Gastrocnemius medialis (tissue), 4 donors: ENCODE data around the gene ABR. TPM values are rescaled to one million over a fixed set of nuclear protein-coding genes. Genes with fewer than 3 reads are reported as not detected.

Experiments
- ATAC-seq, 2 donors: fragments of 150-250 bp; one replicate each; pipeline ENCODE4 v1.9.1; 2016
- DNase-seq, 2 donors: peaks; one replicate each; pipeline ENCODE4 v3.0.0-alpha.2; 2019
- H3K27ac ChIP-seq, 4 donors: fragments of 200-600 bp; sonication (generic); 1 replicate in 1 of 4; 2 replicates in 3 of 4; pipeline ENCODE4 v1.5.1; 2016 to 2018; ENCODE audit warnings: mild to moderate bottlenecking in 2 of 4, moderate library complexity in 1 of 4
- H3K27me3 ChIP-seq, 3 donors: fragments of 200-600 bp; sonication (generic) in 2 of 3; 1 replicate in 1 of 3; 2 replicates in 2 of 3; pipeline versions ENCODE4 v1.5.1 to v1.6.0; 2016 to 2019; ENCODE audit warnings: mild to moderate bottlenecking in 1 of 3, moderate library complexity in 1 of 3
- H3K36me3 ChIP-seq, 2 donors: fragments of 200-600 bp; sonication (generic) in 1 of 2; one replicate each; pipeline ENCODE4 v1.5.1; 2017 to 2018
- H3K4me1 ChIP-seq, 2 donors: fragments of 200-600 bp; sonication (generic) in 1 of 2; one replicate each; pipeline ENCODE4 v1.5.1; 2016 to 2017; ENCODE audit warnings: mild to moderate bottlenecking in 2 of 2
- H3K4me3 ChIP-seq, 4 donors: fragments of 200-600 bp; sonication (generic) in 3 of 4; 1 replicate in 1 of 4; 2 replicates in 3 of 4; pipeline ENCODE4 v1.5.1; 2016 to 2019; ENCODE audit warnings: mild to moderate bottlenecking in 2 of 4
- H3K9me3 ChIP-seq, 3 donors: fragments of 200-600 bp; sonication (generic) in 2 of 3; 1 replicate in 1 of 3; 2 replicates in 2 of 3; pipeline ENCODE4 v1.5.1; 2016 to 2019
- CTCF ChIP-seq, 5 experiments: fragments of 450-650 bp in 3 of 5; fragments of 200-600 bp in 2 of 5; sonication (generic) in 2 of 5; IDR thresholded peaks in 4 of 5; conservative IDR thresholded peaks in 1 of 5; 1 replicate in 4 of 5; 2 replicates in 1 of 5; pipeline ENCODE4 v1.5.1; 2016 to 2019; ENCODE audit warnings: antibody characterized with exemption in 5 of 5, mild to moderate bottlenecking in 3 of 5, moderate library complexity in 3 of 5
- POLR2A ChIP-seq, 2 donors: fragments of 450-650 bp; IDR thresholded peaks; one replicate each; pipeline ENCODE4 v1.6.1; 2017; ENCODE audit warnings: antibody characterized with exemption in 2 of 2, mild to moderate bottlenecking in 2 of 2, moderate library complexity in 2 of 2
- in situ Hi-C, 4 donors: fragments of 200-750 bp; cut with MboI; loops; one replicate each; pipeline versions ENCODE4 v1.15.0 to v1.8.0; 2017; ENCODE audit warnings: low sequenced_read_pairs in 4 of 4
- intact Hi-C: fragments of 100-400 bp; cut with DNase I; formaldehyde crosslinking; loops from one replicate; pipeline ENCODE4 v1.15.1; 2023; ENCODE audit warnings: low total_unique reads
- total RNA-seq, 4 donors: library from RNA; depleted of rRNA; stranded (reverse); fragments of >200 nt; gene quantifications; one replicate each; pipeline versions ENCODE4 v1.1.0 to v1.2.3, GENCODE V29; 2016

ABR gene
- total RNA-seq, 4 donors from 2014 or later = 9.7 to 15.4 (median 12.8) TPM

- ATAC-seq = peak in 1 of 2 donors; percentile 20
- H3K4me1 ChIP-seq = peaks cover 20 to 26% of the 10 kb centered on the region in 2 donors
- H3K9me3 ChIP-seq = no peaks in the 10 kb centered on the region
- no peaks in the 10 kb centered on the region for H3K36me3 ChIP-seq
- H3K4me3 ChIP-seq = no peak overlapping the region
- peak in 1 of 2 donors; percentile 48 for DNase-seq
- H3K27me3 ChIP-seq = no peaks in the 10 kb centered on the region
- peak overlapping the region; percentile 87 to 91 (median 88) for H3K27ac ChIP-seq
- TF ChIP-seq CTCF (IDR thresholded peaks at IDR 0.05 in 4 of 5, conservative IDR thresholded peaks at IDR 0.05 in 1 of 5) (no peak), POLR2A (IDR thresholded peaks at IDR 0.05) (no peak)
- in situ Hi-C loops (no loop called here), intact Hi-C loops (loop anchor here (1.0 kb wide), 1 partner anchor 57 kb away; no protein-coding TSS in a partner anchor)
Measured at GRCh38 chr17:958712-959451, 220.9 kb downstream of the ABR start.

GRCh38 chr17:957856-958421 is 221.8 kb downstream of the ABR start:
- ATAC-seq = peak; percentile 90 to 94
- Histone ChIP-seq H3K4me1 (peaks cover 20 to 26% of the 10 kb centered on the region in 2 donors), H3K27ac (peak overlapping the region; percentile 87 to 91 (median 88)), H3K9me3 (no peaks in the 10 kb centered on the region), H3K4me3 (no peak overlapping the region), H3K27me3 (no peaks in the 10 kb centered on the region), H3K36me3 (no peaks in the 10 kb centered on the region)
- in situ Hi-C loops = no loop called here
- intact Hi-C loops = loop anchor here (1.0 kb wide), 1 partner anchor 56 kb away; no protein-coding TSS in a partner anchor
- peak; percentile 90 to 95 for DNase-seq
- TF ChIP-seq POLR2A (IDR thresholded peaks at IDR 0.05) (peak in 1 of 2 donors; percentile 30), CTCF (IDR thresholded peaks at IDR 0.05 in 4 of 5, conservative IDR thresholded peaks at IDR 0.05 in 1 of 5) (no peak)

GRCh38 chr17:956905-957304 is 222.9 kb downstream of the ABR start:
- Histone ChIP-seq H3K36me3 (no peaks in the 10 kb centered on the region), H3K4me1 (peaks cover 20 to 27% of the 10 kb centered on the region in 2 donors), H3K9me3 (no peaks in the 10 kb centered on the region), H3K27ac (peak overlapping the region; percentile 87 to 91 (median 88)), H3K4me3 (no peak overlapping the region), H3K27me3 (no peaks in the 10 kb centered on the region)
- TF ChIP-seq CTCF (IDR thresholded peaks at IDR 0.05 in 4 of 5, conservative IDR thresholded peaks at IDR 0.05 in 1 of 5) (no peak), POLR2A (IDR thresholded peaks at IDR 0.05) (no peak)
- peak; percentile 8 to 32 for ATAC-seq
- in situ Hi-C loops (no loop called here), intact Hi-C loops (no loop called here)
- DNase-seq = peak; percentile 16 to 35

DNA sequence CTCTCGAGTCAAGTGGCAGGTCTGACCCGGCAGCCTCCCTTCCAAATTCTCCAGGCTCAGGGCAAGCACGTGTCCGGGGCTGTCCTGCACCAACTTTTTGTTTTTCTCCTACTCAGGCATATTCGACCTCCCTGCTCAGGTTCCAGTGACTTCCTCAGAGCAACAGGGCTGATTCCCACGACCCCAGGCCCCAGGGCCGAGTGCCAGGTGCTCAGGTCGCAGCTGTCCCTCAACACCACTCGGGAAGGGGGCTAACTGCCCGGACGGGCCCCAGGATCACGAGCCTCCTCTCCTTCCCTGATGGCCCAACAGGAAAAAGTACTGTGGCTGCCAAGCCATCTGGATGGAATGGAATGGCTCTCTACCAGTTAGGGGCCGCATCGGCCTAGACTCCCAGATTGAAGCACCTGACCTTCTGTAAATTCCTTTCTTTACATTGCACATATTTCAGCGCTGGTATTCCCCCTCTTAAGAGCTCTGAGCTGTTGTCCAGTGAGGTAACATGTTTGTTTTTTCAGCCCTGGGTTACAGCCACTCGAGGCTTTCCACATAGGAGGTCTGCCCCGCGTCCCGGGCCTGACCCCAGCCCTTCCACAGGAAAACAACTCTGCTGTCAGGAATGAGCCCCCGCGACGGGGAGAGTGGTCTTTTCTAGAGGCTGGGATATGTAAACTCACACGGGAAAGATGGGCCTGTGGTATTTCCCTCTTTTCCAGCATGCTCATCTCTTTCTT is 225.2 kb downstream of the ABR start:
- intact Hi-C loops = loop anchor here (1.0 kb wide), 1 partner anchor 43 kb away; no protein-coding TSS in a partner anchor
- TF ChIP-seq POLR2A (IDR thresholded peaks at IDR 0.05) (no peak), CTCF (IDR thresholded peaks at IDR 0.05 in 4 of 5, conservative IDR thresholded peaks at IDR 0.05 in 1 of 5) (no peak)

More for the DNA sequence above, 225.2 kb downstream of the ABR start:
- Histone ChIP-seq H3K9me3 (no peaks in the 10 kb centered on the region), H3K4me1 (peaks cover 31 to 48% of the 10 kb centered on the region in 2 donors), H3K27me3 (no peaks in the 10 kb centered on the region), H3K36me3 (no peaks in the 10 kb centered on the region), H3K27ac (peak overlapping the region; percentile 65 to 91 (median 88)), H3K4me3 (no peak overlapping the region)
- ATAC-seq = no peak
- DNase-seq = peak in 1 of 2 donors; percentile 31
- in situ Hi-C loops = no loop called here
